Dermis blood vessel endothelial cell (primary cell): Measurements from ENCODE around the gene TTI1. TPM values are rescaled to one million over a fixed set of nuclear protein-coding genes. Genes with fewer than 3 reads are reported as not detected.
"Not testable (repeated sequence)": the region's sequence is repeated elsewhere in the genome, so short reads cannot be mapped to it uniquely, and the experiment has no call there.

ENCODE experiments used
- DNase-seq: peaks from one replicate; pipeline ENCODE4 v3.0.0; 2010
- total RNA-seq: library from RNA; depleted of rRNA; stranded (reverse); fragments of >200 nt; gene quantifications from 2 replicates; pipeline ENCODE4 v1.2.3, GENCODE V29; 2014

The TTI1 gene
- total RNA-seq, 1 donor from 2014 or later: 18.5 TPM

- not testable (repeated sequence) for DNase-seq
Observed at GRCh38 chr20:38009416-38009815, 23.8 kb downstream of the TTI1 start.

GRCh38 chr20:38008233-38008944, 24.9 kb downstream of the TTI1 start:
- no peak for DNase-seq

GRCh38 chr20:38007526-38007925, 25.7 kb downstream of the TTI1 start:
- DNase-seq: no peak

GRCh38 chr20:38005903-38006302, 27.4 kb downstream of the TTI1 start:
- no peak for DNase-seq

- DNase-seq: no peak
Observed at GRCh38 chr20:38004416-38004815, 28.8 kb downstream of the TTI1 start.

GRCh38 chr20:38002422-38002821, 30.8 kb downstream of the TTI1 start:
- DNase-seq: peak; percentile 29

GRCh38 chr20:38001981-38002380, 31.3 kb downstream of the TTI1 start:
- peak; percentile 72 for DNase-seq

- DNase-seq: peak; percentile 65
Observed at GRCh38 chr20:38001173-38001875, 31.9 kb downstream of the TTI1 start.

- DNase-seq: no peak
Observed at GRCh38 chr20:38000293-38000692, 33.0 kb downstream of the TTI1 start.

GRCh38 chr20:37999526-38000263, 33.6 kb downstream of the TTI1 start:
- DNase-seq: no peak

GRCh38 chr20:37997516-37997915, 35.7 kb downstream of the TTI1 start:
- DNase-seq: no peak

- DNase-seq: no peak
Observed at GRCh38 chr20:37995856-37996605, 37.2 kb downstream of the TTI1 start.

- DNase-seq: peak; percentile 52
Observed at GRCh38 chr20:37994512-37994911, 38.7 kb downstream of the TTI1 start.

GRCh38 chr20:37992802-37993409, 40.4 kb downstream of the TTI1 start:
- peak; percentile 55 for DNase-seq

- DNase-seq: no peak
Observed at GRCh38 chr20:37991908-37992307, 41.3 kb downstream of the TTI1 start.

GRCh38 chr20:37991157-37991866, 41.9 kb downstream of the TTI1 start:
- DNase-seq: no peak

- peak; percentile 62 for DNase-seq
Observed at GRCh38 chr20:37990571-37991151, 42.6 kb downstream of the TTI1 start.

GRCh38 chr20:37989601-37990295, 43.5 kb downstream of the TTI1 start:
- DNase-seq: peak; percentile 69

- DNase-seq: no peak
Observed at GRCh38 chr20:37988306-37988954, 44.8 kb downstream of the TTI1 start.
